GM12878 (cell line): Measurements from ENCODE around the gene LIPF. TPM values are rescaled to one million over a fixed set of nuclear protein-coding genes. Genes with fewer than 3 reads are reported as not detected.
A peak's percentile ranks its signal among the peaks of the same experiment; 100 is the strongest.

ENCODE experiments used
- ATAC-seq: fragments of 200-7000 bp; cut with Tn5 transposase; 3 replicates; pipeline ENCODE4 v1.9.1; 2020; ENCODE audit warnings: mild to moderate bottlenecking, moderate library complexity
- BruUV-seq: library from RNA; stranded (reverse); fragments of 400-500 nt; replicated peaks from 2 replicates; lab custom pipeline; 2021; lab: Mats Ljungman, UMichigan
- CTCF ChIA-PET: fragments of 300-600 bp; sonication (Branson Sonifier 250); formaldehyde crosslinking; extraction: SDS; loops from one replicate; lab custom pipeline; 2021; ENCODE audit warnings: inconsistent platforms; lab: Yijun Ruan, JAX
- POLR2A ChIA-PET: fragments of 350-600 bp; formaldehyde crosslinking; extraction: SDS; loops from one replicate; lab custom pipeline; 2021; ENCODE audit warnings: inconsistent platforms; lab: Charles Lee
- RAD21 ChIA-PET: fragments of 300-600 bp; sonication (Branson Sonifier 250); formaldehyde crosslinking; loops from one replicate; lab custom pipeline; 2023; ENCODE audit warnings: antibody characterized with exemption; ENCODE audit not compliant: unreplicated experiment; lab: Charles Lee
- SMC1A ChIA-PET: fragments of 300-600 bp; sonication (Branson Sonifier 250); formaldehyde crosslinking; loops from one replicate; lab custom pipeline; 2023; ENCODE audit not compliant: unreplicated experiment, uncharacterized antibody; lab: Charles Lee
- DNase-seq: peaks from one replicate; pipeline ENCODE4 v3.0.0-alpha.2; 2011; ENCODE audit warnings: low read depth, low spot score
- FAIRE-seq: peaks from 3 replicates; lab custom pipeline; 2011; peaks lifted over from hg19 to GRCh38; lab: Jason Lieb, UNC
- H2AFZ ChIP-seq: 2 replicates; pipeline ENCODE4 v1.6.0; 2011; ENCODE audit warnings: low read depth, low read length, control low read depth; ENCODE audit not compliant: control insufficient read depth
- H3K27ac ChIP-seq: 2 replicates; pipeline ENCODE4 v1.5.1; 2011; ENCODE audit warnings: control low read depth; ENCODE audit not compliant: control insufficient read depth, insufficient read depth
- H3K27me3 ChIP-seq, 2 experiments: replicated peaks in 1 of 2; 2 replicates each; pipeline versions ENCODE4 v1.6.0 to v1.6.1; 2011; ENCODE audit warnings: low read length in 1 of 2; ENCODE audit not compliant: control insufficient read depth in 2 of 2, insufficient read depth in 2 of 2
- H3K36me3 ChIP-seq, 2 experiments: 2 replicates each; pipeline ENCODE4 v1.5.1; 2011; ENCODE audit warnings: low read length in 1 of 2; ENCODE audit not compliant: control insufficient read depth in 2 of 2, insufficient read depth in 2 of 2
- H3K4me1 ChIP-seq: 2 replicates; pipeline ENCODE4 v1.6.1; 2011; ENCODE audit warnings: mild to moderate bottlenecking, low read length, moderate library complexity, mixed read lengths; ENCODE audit not compliant: control insufficient read depth, insufficient read depth
- H3K4me2 ChIP-seq: 2 replicates; pipeline ENCODE4 v1.6.0; 2011; ENCODE audit warnings: control low read depth; ENCODE audit not compliant: control insufficient read depth, insufficient read depth
- H3K4me3 ChIP-seq: fragments of 200-600 bp; sonication (generic); 2 replicates; pipeline ENCODE4 v1.5.1; 2016
- H3K79me2 ChIP-seq: 2 replicates; pipeline ENCODE4 v1.6.0; 2011; ENCODE audit warnings: low read length; ENCODE audit not compliant: control insufficient read depth, insufficient read depth
- H3K9ac ChIP-seq: 2 replicates; pipeline ENCODE4 v1.8.0; 2011; ENCODE audit warnings: low read length, control low read depth, mixed read lengths; ENCODE audit not compliant: control insufficient read depth, insufficient read depth
- H3K9me3 ChIP-seq: replicated peaks from 3 replicates; pipeline ENCODE4 v1.5.1; 2011; ENCODE audit warnings: mild to moderate bottlenecking, low read length; ENCODE audit not compliant: control insufficient read depth, insufficient read depth
- H4K20me1 ChIP-seq: 2 replicates; pipeline ENCODE4 v1.6.0; 2011; ENCODE audit not compliant: control insufficient read depth, insufficient read depth
- BCL11A ChIP-seq: IDR thresholded peaks from 2 replicates; pipeline ENCODE4 v1.6.1; 2011; ENCODE audit warnings: low read depth, low read length
- E2F4 ChIP-seq: IDR thresholded peaks from 2 replicates; pipeline ENCODE4 v1.6.1; 2012; ENCODE audit warnings: low read depth, low read length, improper control_type of control experiment
- EGR1 ChIP-seq, 2 experiments: IDR thresholded peaks; 1 replicate in 1 of 2; 2 replicates in 1 of 2; pipeline ENCODE4 v1.6.1; 2011 to 2012; ENCODE audit warnings: low read depth in 2 of 2, low read length in 2 of 2, borderline replicate concordance in 1 of 2, mild to moderate bottlenecking in 1 of 2, moderate library complexity in 1 of 2
- ETV6 ChIP-seq, 2 experiments: fragments of 450-650 bp in 1 of 2; IDR thresholded peaks in 1 of 2; conservative IDR thresholded peaks in 1 of 2; 2 replicates each; pipeline ENCODE4 v1.6.1; 2014; ENCODE audit warnings: antibody characterized with exemption in 1 of 2, borderline replicate concordance in 1 of 2, low read depth in 1 of 2, mild to moderate bottlenecking in 1 of 2, moderate library complexity in 1 of 2
- IKZF2 ChIP-seq, 2 experiments: fragments of 450-650 bp; IDR thresholded peaks; 2 replicates each; pipeline ENCODE4 v1.6.1; 2017; ENCODE audit warnings: mild to moderate bottlenecking in 2 of 2, moderate library complexity in 2 of 2
- JUNB ChIP-seq: IDR thresholded peaks from 2 replicates; pipeline ENCODE4 v1.6.1; 2016; ENCODE audit warnings: antibody characterized with exemption, mild to moderate bottlenecking
- KLF5 ChIP-seq: fragments of 450-650 bp; IDR thresholded peaks from 2 replicates; pipeline ENCODE4 v1.6.1; 2014; ENCODE audit warnings: mild to moderate bottlenecking; ENCODE audit not compliant: partially characterized antibody
- NFIC ChIP-seq: IDR thresholded peaks from 2 replicates; pipeline ENCODE4 v1.6.1; 2012; ENCODE audit warnings: low read depth, mild to moderate bottlenecking, inconsistent platforms, low read length, moderate library complexity
- NR2F1 ChIP-seq: fragments of 450-650 bp; conservative IDR thresholded peaks from 2 replicates; pipeline ENCODE4 v1.6.1; 2017; ENCODE audit warnings: mild to moderate bottlenecking
- RUNX3 ChIP-seq: IDR thresholded peaks from 2 replicates; pipeline ENCODE4 v1.6.1; 2012; ENCODE audit warnings: low read length, inconsistent platforms
- TCF7 ChIP-seq: IDR thresholded peaks from 2 replicates; pipeline ENCODE4 v1.6.1; 2014; ENCODE audit warnings: antibody characterized with exemption, borderline replicate concordance
- WGBS: methylation state at CpG from one replicate; pipeline ENCODE4 v1.1.6; 2016; ENCODE audit warnings: low lambda C conversion rate; ENCODE audit not compliant: insufficient replicate concordance, insufficient coverage; ENCODE audit errors: missing lambda C conversion rate; 5-methylcytosine and 5-hydroxymethylcytosine counted together
- in situ Hi-C: fragments of 300-500 bp; cut with MboI; formaldehyde crosslinking; loops from 9 replicates; pipeline ENCODE4 v1.14.3; 2018; ENCODE audit warnings: mixed read lengths
- intact Hi-C: fragments of 100-400 bp; cut with micrococcal nuclease; formaldehyde crosslinking; loops from one replicate; pipeline ENCODE4 v1.14.2; 2022; ENCODE audit not compliant: unreplicated experiment
- polyA plus RNA-seq, 11 experiments: library from polyadenylated mRNA; depleted of rRNA in 4 of 11; unstranded in 6 of 11; stranded (reverse) in 5 of 11; fragments of >200 nt; fragmentation: Nextera tagmentation in 4 of 11; fragmentation: Illumina TruSeq in 1 of 11; extraction: Ambion mirVana in 4 of 11; extraction: Trizol in 1 of 11; gene quantifications; 1 replicate in 1 of 11; 2 replicates in 10 of 11; pipeline versions ENCODE4 v1.2.1 to v1.2.3, GENCODE V29; 2011 to 2016; ENCODE audit warnings: inconsistent platforms in 2 of 11, missing spikeins in 2 of 11, low read depth in 1 of 11
- total RNA-seq, 4 experiments: library from RNA; depleted of rRNA in 3 of 4; stranded (reverse); fragments of >200 nt in 3 of 4; fragmentation: Illumina TruSeq in 1 of 4; extraction: Trizol in 1 of 4; gene quantifications; 2 replicates each; pipeline versions ENCODE4 v1.2.1 to v1.2.3, GENCODE V29; 2013 to 2021
- TF ChIP-seq, protein P1 (sequence below): fragments of 450-650 bp; formaldehyde crosslinking; IDR thresholded peaks from 2 replicates; pipeline ENCODE4 v1.5.0; 2022; ENCODE audit warnings: mild to moderate bottlenecking, missing genetic modification characterization
- TF ChIP-seq, protein P2 (sequence below): fragments of 150-350 bp; IDR thresholded peaks from 2 replicates; pipeline ENCODE4 v1.6.1; 2016; ENCODE audit warnings: low read depth, low read length
- TF ChIP-seq, protein P3 (sequence below): IDR thresholded peaks from 2 replicates; pipeline ENCODE4 v1.6.1; 2012; ENCODE audit warnings: low read length, inconsistent platforms

The LIPF gene
- total and polyA plus RNA-seq, 10 of the 15 experiments (the other 5 are each of a cell fraction or from before 2014, with no cell fraction given): not detected

DNA sequence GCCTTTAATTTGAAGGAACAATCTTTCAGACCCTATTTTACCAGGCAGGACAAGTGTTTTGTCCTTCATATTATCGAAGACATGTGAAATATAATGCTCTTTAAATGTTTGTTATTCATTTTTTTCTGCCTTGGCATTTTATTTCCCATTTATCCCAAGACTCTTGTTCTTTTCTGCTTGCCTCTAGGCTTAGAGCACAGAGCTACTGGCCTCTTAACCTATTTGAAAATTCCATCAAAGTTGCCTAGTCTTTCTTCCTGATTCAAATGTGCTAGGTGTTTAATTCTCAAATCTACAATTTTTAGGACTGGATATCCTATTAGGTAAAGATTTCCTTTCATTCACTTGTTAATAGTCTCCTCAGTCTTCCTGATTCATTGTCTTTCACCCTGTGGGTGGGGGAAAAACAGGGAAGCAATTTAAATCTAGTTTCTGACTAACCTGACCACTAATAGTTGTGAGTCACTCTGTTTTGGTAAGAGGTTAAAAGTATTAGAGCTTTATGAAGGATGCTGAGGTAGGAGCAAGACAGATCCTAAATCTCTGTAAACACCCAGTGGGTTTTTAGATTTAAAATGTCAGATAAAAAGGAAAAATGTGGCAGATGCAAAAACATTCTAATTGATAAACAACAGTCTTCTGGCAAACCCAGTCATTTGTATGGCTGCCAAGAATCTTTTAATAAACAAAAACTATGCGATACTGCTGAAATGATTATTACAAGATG, 43.4 kb downstream of the LIPF start:
- H4K20me1 ChIP-seq: no peaks in the 10 kb centered on the region
- ChIA-PET SMC1A (no interaction called here), RAD21 (no interaction called here), CTCF (no interaction called here), POLR2A (no interaction called here)
- ATAC-seq (peak; percentile 51), FAIRE-seq (no peak), DNase-seq (no peak)
- no peak overlapping the region for H3K27ac ChIP-seq
- no peaks in the 10 kb centered on the region for H3K79me2 ChIP-seq
- intact Hi-C loops (no loop called here), in situ Hi-C loops (no loop called here)
- H3K9ac ChIP-seq: no peak overlapping the region
- no peak overlapping the region for H2AFZ ChIP-seq
- H3K27me3 ChIP-seq: no peaks in the 10 kb centered on the region
- no peak overlapping the region for H3K4me2 ChIP-seq
- 29% methylated on average over 2 of the region's 2 CpGs for WGBS
- H3K4me1 ChIP-seq: no peaks in the 10 kb centered on the region
- BruUV-seq: no TSS peak
- TF ChIP-seq, protein P1, sequence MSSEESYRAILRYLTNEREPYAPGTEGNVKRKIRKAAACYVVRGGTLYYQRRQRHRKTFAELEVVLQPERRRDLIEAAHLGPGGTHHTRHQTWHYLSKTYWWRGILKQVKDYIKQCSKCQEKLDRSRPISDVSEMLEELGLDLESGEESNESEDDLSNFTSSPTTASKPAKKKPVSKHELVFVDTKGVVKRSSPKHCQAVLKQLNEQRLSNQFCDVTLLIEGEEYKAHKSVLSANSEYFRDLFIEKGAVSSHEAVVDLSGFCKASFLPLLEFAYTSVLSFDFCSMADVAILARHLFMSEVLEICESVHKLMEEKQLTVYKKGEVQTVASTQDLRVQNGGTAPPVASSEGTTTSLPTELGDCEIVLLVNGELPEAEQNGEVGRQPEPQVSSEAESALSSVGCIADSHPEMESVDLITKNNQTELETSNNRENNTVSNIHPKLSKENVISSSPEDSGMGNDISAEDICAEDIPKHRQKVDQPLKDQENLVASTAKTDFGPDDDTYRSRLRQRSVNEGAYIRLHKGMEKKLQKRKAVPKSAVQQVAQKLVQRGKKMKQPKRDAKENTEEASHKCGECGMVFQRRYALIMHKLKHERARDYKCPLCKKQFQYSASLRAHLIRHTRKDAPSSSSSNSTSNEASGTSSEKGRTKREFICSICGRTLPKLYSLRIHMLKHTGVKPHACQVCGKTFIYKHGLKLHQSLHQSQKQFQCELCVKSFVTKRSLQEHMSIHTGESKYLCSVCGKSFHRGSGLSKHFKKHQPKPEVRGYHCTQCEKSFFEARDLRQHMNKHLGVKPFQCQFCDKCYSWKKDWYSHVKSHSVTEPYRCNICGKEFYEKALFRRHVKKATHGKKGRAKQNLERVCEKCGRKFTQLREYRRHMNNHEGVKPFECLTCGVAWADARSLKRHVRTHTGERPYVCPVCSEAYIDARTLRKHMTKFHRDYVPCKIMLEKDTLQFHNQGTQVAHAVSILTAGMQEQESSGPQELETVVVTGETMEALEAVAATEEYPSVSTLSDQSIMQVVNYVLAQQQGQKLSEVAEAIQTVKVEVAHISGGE: no peak
- TF ChIP-seq BCL11A (0 out of 2 replicates have a peak, but pooled peaks have one; percentile 21), EGR1 (IDR thresholded peaks at IDR 0.05; ENCODE audit: borderline replicate concordance in 1 of 2, low read depth in 2 of 2, low read length in 2 of 2) (peak in 1 of 2 experiments; percentile 17; a peak in 1 of 3 replicates), IKZF2 (IDR thresholded peaks at IDR 0.05) (peak; percentile 38 to 60; a peak in 2 of 4 replicates), E2F4 (no peak), JUNB (peak; percentile 59), RUNX3 (peak; percentile 74; the same call in 1 of the 2 replicates), TCF7 (0 out of 2 replicates have a peak, but pooled peaks have one; percentile 32), NFIC (peak; percentile 51; the same call in 1 of the 2 replicates), ETV6 (conservative IDR thresholded peaks at IDR 0.05 in 1 of 2, IDR thresholded peaks at IDR 0.05 in 1 of 2; ENCODE audit: borderline replicate concordance in 1 of 2, low read depth in 1 of 2) (0 out of 4 replicates have a peak, but pooled peaks of 1 of the 2 experiments have one; percentile 12), NR2F1 (no peak), KLF5 (no peak)
- TF ChIP-seq, protein P2, sequence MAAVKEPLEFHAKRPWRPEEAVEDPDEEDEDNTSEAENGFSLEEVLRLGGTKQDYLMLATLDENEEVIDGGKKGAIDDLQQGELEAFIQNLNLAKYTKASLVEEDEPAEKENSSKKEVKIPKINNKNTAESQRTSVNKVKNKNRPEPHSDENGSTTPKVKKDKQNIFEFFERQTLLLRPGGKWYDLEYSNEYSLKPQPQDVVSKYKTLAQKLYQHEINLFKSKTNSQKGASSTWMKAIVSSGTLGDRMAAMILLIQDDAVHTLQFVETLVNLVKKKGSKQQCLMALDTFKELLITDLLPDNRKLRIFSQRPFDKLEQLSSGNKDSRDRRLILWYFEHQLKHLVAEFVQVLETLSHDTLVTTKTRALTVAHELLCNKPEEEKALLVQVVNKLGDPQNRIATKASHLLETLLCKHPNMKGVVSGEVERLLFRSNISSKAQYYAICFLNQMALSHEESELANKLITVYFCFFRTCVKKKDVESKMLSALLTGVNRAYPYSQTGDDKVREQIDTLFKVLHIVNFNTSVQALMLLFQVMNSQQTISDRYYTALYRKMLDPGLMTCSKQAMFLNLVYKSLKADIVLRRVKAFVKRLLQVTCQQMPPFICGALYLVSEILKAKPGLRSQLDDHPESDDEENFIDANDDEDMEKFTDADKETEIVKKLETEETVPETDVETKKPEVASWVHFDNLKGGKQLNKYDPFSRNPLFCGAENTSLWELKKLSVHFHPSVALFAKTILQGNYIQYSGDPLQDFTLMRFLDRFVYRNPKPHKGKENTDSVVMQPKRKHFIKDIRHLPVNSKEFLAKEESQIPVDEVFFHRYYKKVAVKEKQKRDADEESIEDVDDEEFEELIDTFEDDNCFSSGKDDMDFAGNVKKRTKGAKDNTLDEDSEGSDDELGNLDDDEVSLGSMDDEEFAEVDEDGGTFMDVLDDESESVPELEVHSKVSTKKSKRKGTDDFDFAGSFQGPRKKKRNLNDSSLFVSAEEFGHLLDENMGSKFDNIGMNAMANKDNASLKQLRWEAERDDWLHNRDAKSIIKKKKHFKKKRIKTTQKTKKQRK: no peak
- TF ChIP-seq, protein P3, sequence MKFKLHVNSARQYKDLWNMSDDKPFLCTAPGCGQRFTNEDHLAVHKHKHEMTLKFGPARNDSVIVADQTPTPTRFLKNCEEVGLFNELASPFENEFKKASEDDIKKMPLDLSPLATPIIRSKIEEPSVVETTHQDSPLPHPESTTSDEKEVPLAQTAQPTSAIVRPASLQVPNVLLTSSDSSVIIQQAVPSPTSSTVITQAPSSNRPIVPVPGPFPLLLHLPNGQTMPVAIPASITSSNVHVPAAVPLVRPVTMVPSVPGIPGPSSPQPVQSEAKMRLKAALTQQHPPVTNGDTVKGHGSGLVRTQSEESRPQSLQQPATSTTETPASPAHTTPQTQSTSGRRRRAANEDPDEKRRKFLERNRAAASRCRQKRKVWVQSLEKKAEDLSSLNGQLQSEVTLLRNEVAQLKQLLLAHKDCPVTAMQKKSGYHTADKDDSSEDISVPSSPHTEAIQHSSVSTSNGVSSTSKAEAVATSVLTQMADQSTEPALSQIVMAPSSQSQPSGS: 0 out of 2 replicates have a peak, but pooled peaks have one; percentile 22
- no peaks in the 10 kb centered on the region for H3K36me3 ChIP-seq
- no peak overlapping the region for H3K4me3 ChIP-seq
- no peaks in the 10 kb centered on the region for H3K9me3 ChIP-seq
